HEK293 (cell line): Measurements from ENCODE around the gene PPP1R9B.

Experiments used
- CTCF ChIA-PET: fragments of 350-600 bp; formaldehyde crosslinking; extraction: SDS; loops from one replicate; lab custom pipeline; 2021; ENCODE audit warnings: antibody characterized with exemption; lab: Yijun Ruan, JAX
- POLR2A ChIA-PET: fragments of 300-600 bp; formaldehyde crosslinking; extraction: SDS; loops from one replicate; lab custom pipeline; 2020; ENCODE audit warnings: antibody characterized with exemption, inconsistent platforms; lab: Yijun Ruan, JAX
- H3K27ac ChIP-seq: fragments of 200-500 bp; sonication (Bioruptor generic); 2 replicates; pipeline ENCODE4 v1.5.1; 2014; ENCODE audit warnings: low read depth, low read length, control low read depth, inconsistent platforms; ENCODE audit errors: extremely low read depth
- H3K36me3 ChIP-seq, 2 experiments: fragments of 200-500 bp in 1 of 2; sonication (Bioruptor generic) in 1 of 2; 1 replicate in 1 of 2; 2 replicates in 1 of 2; pipeline ENCODE4 v1.5.1; 2014 to 2017; ENCODE audit warnings: inconsistent platforms in 2 of 2, low read length in 2 of 2; ENCODE audit not compliant: control insufficient read depth in 2 of 2, insufficient read depth in 1 of 2
- H3K4me1 ChIP-seq: fragments of 200-500 bp; sonication (Bioruptor generic); 2 replicates; pipeline ENCODE4 v1.5.1; 2014; ENCODE audit warnings: mild to moderate bottlenecking, low read length, inconsistent platforms; ENCODE audit not compliant: control insufficient read depth, insufficient read depth
- H3K4me3 ChIP-seq: 2 replicates; pipeline ENCODE4 v1.5.1; 2011; ENCODE audit warnings: low read depth, mild to moderate bottlenecking, control low read depth, low read length, moderate library complexity
- H3K9me3 ChIP-seq: fragments of 200-500 bp; sonication (Bioruptor generic); 2 replicates; pipeline ENCODE4 v1.5.1; 2014; ENCODE audit warnings: low read depth, low read length, inconsistent platforms; ENCODE audit not compliant: control insufficient read depth, insufficient read depth
- IKZF3 ChIP-seq: fragments of 450-650 bp; IDR thresholded peaks from 2 replicates; pipeline ENCODE4 v1.5.0; 2018; ENCODE audit warnings: missing biosample characterization, mild to moderate bottlenecking, missing genetic modification characterization, moderate library complexity
- MYNN ChIP-seq: fragments of 450-650 bp; formaldehyde crosslinking; IDR thresholded peaks from 2 replicates; pipeline ENCODE4 v1.5.1; 2016; ENCODE audit warnings: missing biosample characterization, missing genetic modification characterization, borderline replicate concordance
- TCF7L2 ChIP-seq: IDR thresholded peaks from 2 replicates; pipeline ENCODE4 v1.6.1; 2011; ENCODE audit warnings: low read depth, mild to moderate bottlenecking, inconsistent platforms, low read length, moderate library complexity, borderline replicate concordance
- ZBTB21 ChIP-seq: fragments of 450-650 bp; formaldehyde crosslinking; IDR thresholded peaks from 2 replicates; pipeline ENCODE4 v1.5.1; 2017; ENCODE audit warnings: missing biosample characterization, missing genetic modification characterization
- ZBTB7A ChIP-seq: fragments of 450-650 bp; formaldehyde crosslinking; IDR thresholded peaks from 2 replicates; pipeline ENCODE4 v1.5.1; 2016; ENCODE audit warnings: low read depth, missing biosample characterization, missing genetic modification characterization
- ZNF133 ChIP-seq: fragments of 450-650 bp; formaldehyde crosslinking; IDR thresholded peaks from 2 replicates; pipeline ENCODE4 v1.5.1; 2016; ENCODE audit warnings: missing biosample characterization, missing genetic modification characterization
- ZNF146 ChIP-seq: fragments of 450-650 bp; formaldehyde crosslinking; IDR thresholded peaks from 2 replicates; pipeline ENCODE4 v1.5.1; 2016; ENCODE audit warnings: missing biosample characterization, missing genetic modification characterization
- ZNF155 ChIP-seq: fragments of 450-650 bp; formaldehyde crosslinking; IDR thresholded peaks from 2 replicates; pipeline ENCODE4 v1.5.1; 2016; ENCODE audit warnings: missing biosample characterization, missing genetic modification characterization
- ZNF354C ChIP-seq: fragments of 450-650 bp; formaldehyde crosslinking; IDR thresholded peaks from 2 replicates; pipeline ENCODE4 v1.5.1; 2016; ENCODE audit warnings: missing biosample characterization, missing genetic modification characterization, low read depth, borderline replicate concordance
- ZNF514 ChIP-seq: fragments of 450-650 bp; formaldehyde crosslinking; IDR thresholded peaks from 2 replicates; pipeline ENCODE4 v1.5.1; 2016; ENCODE audit warnings: missing biosample characterization, missing genetic modification characterization
- ZNF610 ChIP-seq: fragments of 450-650 bp; formaldehyde crosslinking; IDR thresholded peaks from 2 replicates; pipeline ENCODE4 v1.5.1; 2016; ENCODE audit warnings: missing biosample characterization, missing genetic modification characterization, borderline replicate concordance
- ZNF664 ChIP-seq: fragments of 450-650 bp; formaldehyde crosslinking; IDR thresholded peaks from 2 replicates; pipeline ENCODE4 v1.5.1; 2016; ENCODE audit warnings: missing biosample characterization, missing genetic modification characterization
- ZNF777 ChIP-seq: fragments of 450-650 bp; formaldehyde crosslinking; IDR thresholded peaks from 2 replicates; pipeline ENCODE4 v1.5.1; 2017; ENCODE audit warnings: missing biosample characterization, missing genetic modification characterization, borderline replicate concordance
- ZNF830 ChIP-seq: fragments of 450-650 bp; IDR thresholded peaks from 2 replicates; pipeline ENCODE4 v1.5.0; 2018; ENCODE audit warnings: missing biosample characterization, missing genetic modification characterization, low read depth, mild to moderate bottlenecking, moderate library complexity
- ZSCAN30 ChIP-seq: fragments of 450-650 bp; IDR thresholded peaks from 2 replicates; pipeline ENCODE4 v1.5.1; 2018; ENCODE audit warnings: missing biosample characterization, mild to moderate bottlenecking, missing genetic modification characterization, moderate library complexity
- TF ChIP-seq, protein P1 (sequence below): fragments of 450-650 bp; formaldehyde crosslinking; IDR thresholded peaks from 2 replicates; pipeline ENCODE4 v1.5.1; 2016; ENCODE audit warnings: missing biosample characterization, missing genetic modification characterization
- TF ChIP-seq, protein P2 (sequence below): fragments of 450-650 bp; formaldehyde crosslinking; IDR thresholded peaks from 2 replicates; pipeline ENCODE4 v1.5.1; 2016; ENCODE audit warnings: missing biosample characterization, missing genetic modification characterization, low read depth
- TF ChIP-seq, protein P3 (sequence below): fragments of 450-650 bp; formaldehyde crosslinking; IDR thresholded peaks from 2 replicates; pipeline ENCODE4 v1.5.1; 2016; ENCODE audit warnings: missing biosample characterization, missing genetic modification characterization

PPP1R9B gene

DNA sequence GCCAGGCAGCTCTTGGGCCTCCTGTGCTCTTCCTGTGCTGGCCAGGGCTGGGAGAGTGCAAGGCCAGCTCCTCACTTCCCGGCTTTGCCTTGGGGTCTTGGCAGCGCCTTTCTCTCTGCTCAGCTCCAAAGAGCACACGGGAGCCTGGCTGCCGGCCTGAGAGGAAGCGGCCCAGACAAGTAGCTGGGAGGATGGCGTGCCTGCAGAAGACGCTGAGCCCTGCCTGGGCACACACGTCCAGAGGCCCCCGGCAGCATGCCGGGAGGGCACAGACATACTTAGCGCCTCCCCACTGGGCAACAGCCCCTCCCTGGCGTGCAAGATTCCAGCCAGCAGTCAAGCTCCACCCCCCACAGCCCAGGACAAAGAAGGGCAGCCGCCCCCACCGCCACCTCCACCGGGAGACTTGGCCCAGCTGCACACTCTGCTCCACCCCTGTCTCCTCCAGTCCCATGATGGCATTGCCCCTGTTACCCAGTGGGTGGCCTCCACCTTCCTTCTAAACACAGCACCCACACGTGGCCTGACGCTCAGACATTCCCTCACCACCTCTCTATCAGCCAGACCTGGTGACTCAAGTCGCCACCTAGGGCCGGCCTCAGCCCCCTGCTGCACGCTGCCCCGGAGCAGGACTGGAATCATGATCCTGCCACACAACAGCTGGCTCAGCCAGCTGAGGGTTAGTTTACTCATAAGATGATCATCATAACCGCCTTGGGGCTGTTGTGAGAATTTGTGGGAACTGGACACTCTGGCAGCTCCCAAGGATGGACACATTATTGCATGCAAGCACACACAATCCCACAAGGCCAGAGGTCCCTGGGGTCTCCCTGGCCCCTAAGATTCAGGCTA is 27.7 kb upstream of the PPP1R9B start (continued):
- TF ChIP-seq TCF7L2, result no peak
- TF ChIP-seq ZNF354C (tag by site-specific recombination), result no peak
- no peak for TF ChIP-seq ZNF146 (tag by site-specific recombination)
- TF ChIP-seq, protein P1, sequence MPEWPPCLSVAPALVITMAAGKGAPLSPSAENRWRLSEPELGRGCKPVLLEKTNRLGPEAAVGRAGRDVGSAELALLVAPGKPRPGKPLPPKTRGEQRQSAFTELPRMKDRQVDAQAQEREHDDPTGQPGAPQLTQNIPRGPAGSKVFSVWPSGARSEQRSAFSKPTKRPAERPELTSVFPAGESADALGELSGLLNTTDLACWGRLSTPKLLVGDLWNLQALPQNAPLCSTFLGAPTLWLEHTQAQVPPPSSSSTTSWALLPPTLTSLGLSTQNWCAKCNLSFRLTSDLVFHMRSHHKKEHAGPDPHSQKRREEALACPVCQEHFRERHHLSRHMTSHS (tag by site-specific recombination), result no peak
- no peak for TF ChIP-seq ZNF777 (tag by site-specific recombination)
- TF ChIP-seq ZNF155 (tag by site-specific recombination), result no peak
- TF ChIP-seq ZSCAN30 (tag by site-specific recombination), result 0 out of 2 replicates have a peak, but pooled peaks have one; percentile 30
- TF ChIP-seq ZNF514 (tag by site-specific recombination), result no peak
- TF ChIP-seq ZNF133 (tag by site-specific recombination), result no peak; the same call in 1 of the 2 replicates
- no peak; the same call in 1 of the 2 replicates for TF ChIP-seq IKZF3 (tag by site-specific recombination)
- peak; percentile 90; the same call in 1 of the 2 replicates for TF ChIP-seq ZNF610 (tag by site-specific recombination)
- TF ChIP-seq, protein P2, sequence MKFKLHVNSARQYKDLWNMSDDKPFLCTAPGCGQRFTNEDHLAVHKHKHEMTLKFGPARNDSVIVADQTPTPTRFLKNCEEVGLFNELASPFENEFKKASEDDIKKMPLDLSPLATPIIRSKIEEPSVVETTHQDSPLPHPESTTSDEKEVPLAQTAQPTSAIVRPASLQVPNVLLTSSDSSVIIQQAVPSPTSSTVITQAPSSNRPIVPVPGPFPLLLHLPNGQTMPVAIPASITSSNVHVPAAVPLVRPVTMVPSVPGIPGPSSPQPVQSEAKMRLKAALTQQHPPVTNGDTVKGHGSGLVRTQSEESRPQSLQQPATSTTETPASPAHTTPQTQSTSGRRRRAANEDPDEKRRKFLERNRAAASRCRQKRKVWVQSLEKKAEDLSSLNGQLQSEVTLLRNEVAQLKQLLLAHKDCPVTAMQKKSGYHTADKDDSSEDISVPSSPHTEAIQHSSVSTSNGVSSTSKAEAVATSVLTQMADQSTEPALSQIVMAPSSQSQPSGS, result no peak

DNA sequence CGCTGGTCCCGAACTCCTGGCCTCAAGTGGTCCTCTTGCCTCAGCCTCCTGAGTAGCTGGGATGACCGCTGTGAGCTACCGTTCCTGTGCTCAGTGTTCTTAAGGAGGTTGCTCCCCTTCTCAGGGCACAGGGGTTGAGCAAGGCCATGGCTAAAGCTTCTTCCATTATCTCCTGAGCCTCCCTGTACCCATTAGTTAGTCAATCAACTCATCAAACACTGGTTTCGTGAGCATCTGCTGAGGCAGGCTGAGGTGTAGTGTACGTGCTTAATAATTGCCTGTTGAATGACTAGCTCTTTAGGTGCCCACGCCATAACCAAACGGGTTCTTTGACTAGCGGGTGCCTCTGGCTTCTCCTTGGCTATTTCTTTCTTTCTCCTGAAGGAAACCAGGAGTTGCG is 27.0 kb upstream of the PPP1R9B start:
- no peak for TF ChIP-seq MYNN (tag by site-specific recombination)
- TF ChIP-seq ZNF664 (tag by site-specific recombination), result peak; percentile 49; the same call in 1 of the 2 replicates
- TF ChIP-seq ZNF830 (tag by site-specific recombination), result no peak
- no peak for TF ChIP-seq ZBTB21 (tag by site-specific recombination)
- no peak for TF ChIP-seq ZBTB7A (tag by site-specific recombination)
- TF ChIP-seq, protein P3, sequence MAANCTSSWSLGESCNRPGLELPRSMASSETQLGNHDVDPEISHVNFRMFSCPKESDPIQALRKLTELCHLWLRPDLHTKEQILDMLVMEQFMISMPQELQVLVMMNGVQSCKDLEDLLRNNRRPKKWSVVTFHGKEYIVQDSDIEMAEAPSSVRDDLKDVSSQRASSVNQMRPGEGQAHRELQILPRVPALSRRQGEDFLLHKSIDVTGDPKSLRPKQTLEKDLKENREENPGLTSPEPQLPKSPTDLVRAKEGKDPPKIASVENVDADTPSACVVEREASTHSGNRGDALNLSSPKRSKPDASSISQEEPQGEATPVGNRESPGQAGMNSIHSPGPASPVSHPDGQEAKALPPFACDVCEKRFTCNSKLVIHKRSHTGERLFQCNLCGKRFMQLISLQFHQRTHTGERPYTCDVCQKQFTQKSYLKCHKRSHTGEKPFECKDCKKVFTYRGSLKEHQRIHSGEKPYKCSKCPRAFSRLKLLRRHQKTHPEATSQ (tag by site-specific recombination), result no peak
- ChIA-PET POLR2A (interaction anchor here (0.5 to 2.5 kb wide), 14 partner anchors 9 to 615 kb away, joined by 3 to 31 read pairs (median 5); partner anchors contain the start of gene PPP1R9B), CTCF (interaction anchor here (0.6 to 4.3 kb wide), 26 partner anchors 9 to 220 kb away, joined by 3 to 83 read pairs (median 6); partner anchors contain the start of genes COL1A1, LRRC59, SGCA and TMEM92)
- Histone ChIP-seq H3K36me3 (no peaks in the 10 kb centered on the region), H3K9me3 (no peaks in the 10 kb centered on the region), H3K4me3 (no peak overlapping the region), H3K4me1 (peaks cover 11% of the 10 kb centered on the region), H3K27ac (peak overlapping the region; percentile 76)
